Activated naive CD8-positive, alpha-beta T cell treated with anti-CD3 and anti-CD28 coated beads, Interleukin-2, amount 10 ng/mL, durations not matched to agents 7 days and 5 days (primary cell): ENCODE results near the gene PNMA6F. TPM values are rescaled to one million over a fixed set of nuclear protein-coding genes. Genes with fewer than 3 reads are reported as not detected.
A peak's percentile ranks its signal among the peaks of the same experiment; 100 is the strongest.

Experiments
- ATAC-seq: fragments of 150-1000 bp; cut with Tn5 transposase; one replicate; pipeline ENCODE4 v1.10.0; 2021; ENCODE audit warnings: low read depth, moderate library complexity
- POLR2A ChIA-PET: fragments of 350-600 bp; sonication (Branson Sonifier 250); formaldehyde crosslinking; loops from one replicate; lab custom pipeline; 2021; ENCODE audit warnings: antibody characterized with exemption; lab: Charles Lee
- DNase-seq: peaks from one replicate; pipeline ENCODE4 v3.0.0; 2021
- H3K27ac Mint-ChIP-seq: one replicate; pipeline ENCODE4 v1.8.0; 2022; ENCODE audit warnings: mild to moderate bottlenecking, mixed read lengths
- H3K27me3 Mint-ChIP-seq: one replicate; pipeline ENCODE4 v1.8.0; 2022; ENCODE audit warnings: mild to moderate bottlenecking, moderate library complexity, mixed read lengths
- H3K36me3 Mint-ChIP-seq: one replicate; pipeline ENCODE4 v1.8.0; 2021; ENCODE audit warnings: mild to moderate bottlenecking, mixed read lengths
- H3K4me1 Mint-ChIP-seq: one replicate; pipeline ENCODE4 v1.8.0; 2021; ENCODE audit warnings: mixed read lengths
- H3K4me3 Mint-ChIP-seq: one replicate; pipeline ENCODE4 v1.8.0; 2022; ENCODE audit warnings: mild to moderate bottlenecking, moderate library complexity, mixed read lengths
- H3K9me3 Mint-ChIP-seq: one replicate; pipeline ENCODE4 v1.8.0; 2021; ENCODE audit warnings: mixed read lengths
- total RNA-seq, 2 experiments: library from RNA; stranded (reverse); gene quantifications; one replicate each; pipeline ENCODE4 v1.2.3, GENCODE V29; 2021

Gene PNMA6F
- total RNA-seq, 2 experiments from 2014 or later, result not detected

DNA sequence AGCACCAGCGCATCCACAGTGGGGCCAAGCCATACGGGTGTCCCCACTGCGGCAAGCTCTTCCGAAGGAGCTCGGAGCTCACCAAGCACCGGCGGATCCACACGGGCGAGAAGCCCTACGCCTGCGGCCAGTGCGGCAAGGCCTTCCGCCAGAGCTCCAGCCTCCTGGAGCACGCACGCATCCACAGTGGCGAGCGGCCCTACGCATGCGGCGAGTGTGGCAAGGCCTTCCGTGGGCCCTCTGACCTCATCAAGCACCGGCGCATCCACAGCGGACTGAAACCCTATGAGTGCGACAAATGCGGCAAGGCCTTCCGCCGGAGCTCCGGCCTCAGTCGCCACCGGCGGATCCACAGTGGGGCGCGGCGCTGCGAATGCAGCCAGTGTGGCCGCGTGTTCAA lies 26.0 kb upstream of the PNMA6F start:
- H3K9me3 Mint-ChIP-seq, result no peaks in the 10 kb centered on the region
- peaks cover 41% of the 10 kb centered on the region for H3K36me3 Mint-ChIP-seq
- ATAC-seq (no peak), DNase-seq (no peak)
- no peak overlapping the region for H3K27ac Mint-ChIP-seq
- H3K27me3 Mint-ChIP-seq, result no peaks in the 10 kb centered on the region
- H3K4me3 Mint-ChIP-seq, result no peak overlapping the region
- POLR2A ChIA-PET, result no interaction called here
- H3K4me1 Mint-ChIP-seq, result peaks cover 21% of the 10 kb centered on the region

DNA sequence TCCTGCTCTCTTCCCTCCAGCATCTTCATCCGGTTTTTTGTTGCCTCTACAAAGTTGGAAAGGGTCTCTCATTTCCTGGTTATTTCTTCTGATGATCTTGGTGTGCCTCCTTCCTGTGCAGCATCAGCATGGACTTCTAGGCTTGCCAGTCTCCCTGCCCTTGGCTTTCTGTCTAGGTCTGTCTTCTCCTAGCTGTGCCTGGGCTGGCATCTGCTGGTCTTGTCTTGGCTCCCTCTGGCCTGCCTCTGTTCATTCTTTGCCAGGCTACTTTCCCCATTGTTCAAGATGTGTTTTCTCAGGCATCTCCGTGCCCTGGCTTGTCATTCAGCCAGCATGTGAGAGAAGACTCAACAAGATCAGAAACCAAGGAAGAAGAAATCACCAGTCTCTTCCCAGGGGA lies 22.1 kb upstream of the PNMA6F start:
- DNase-seq, result no peak
- POLR2A ChIA-PET, result interaction anchor here (3.1 kb wide), 1 partner anchor 9 kb away, joined by 22 read pairs; the partner anchor contains the start of gene ZNF275
- Mint-ChIP-seq H3K4me3 (peak overlapping the region; percentile 71), H3K36me3 (peaks cover 53% of the 10 kb centered on the region), H3K27me3 (no peaks in the 10 kb centered on the region), H3K9me3 (no peaks in the 10 kb centered on the region), H3K27ac (peak overlapping the region; percentile 94), H3K4me1 (peaks cover 47% of the 10 kb centered on the region)
- ATAC-seq, result peak; percentile 29

DNA sequence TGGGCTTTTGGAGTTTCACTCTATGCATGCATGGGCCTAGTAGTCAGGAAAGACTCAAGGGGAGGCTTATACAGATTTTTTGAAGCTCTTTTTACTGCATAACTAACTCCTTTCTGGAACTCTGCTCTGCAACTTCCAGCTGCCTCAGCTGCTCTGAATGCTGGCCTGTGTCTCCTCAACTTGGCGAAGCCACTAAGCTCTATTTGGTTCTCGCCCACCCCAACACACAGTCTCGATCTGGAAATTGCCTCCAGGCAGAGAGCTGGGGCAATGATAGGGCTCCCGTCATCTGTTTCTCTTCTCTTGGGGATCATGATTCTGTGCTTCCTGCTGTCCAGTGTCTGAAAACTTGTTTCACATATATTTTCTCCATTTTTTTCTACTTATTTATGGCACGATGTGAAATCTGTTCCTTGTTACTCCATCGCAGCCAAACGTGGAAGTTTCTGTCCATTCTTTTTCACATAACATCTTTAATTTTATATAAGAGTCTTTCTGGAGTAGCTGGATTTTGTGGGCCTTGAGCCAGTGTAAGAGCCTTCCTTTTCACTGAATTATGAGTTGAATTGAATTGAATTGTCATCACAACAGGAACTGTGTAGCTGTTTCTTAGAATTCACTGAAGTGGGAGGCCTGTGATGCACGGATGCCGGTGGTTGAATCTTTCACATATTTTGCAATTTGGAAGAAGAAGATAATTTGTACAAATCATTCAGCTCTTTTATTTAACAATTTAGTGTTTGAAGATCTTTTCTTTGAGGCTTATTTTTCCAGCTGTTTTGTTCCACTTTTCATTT lies 21.4 kb upstream of the PNMA6F start:
- H3K27ac Mint-ChIP-seq, result peak overlapping the region; percentile 94
- POLR2A ChIA-PET, result interaction anchor here (3.1 kb wide), 1 partner anchor 9 kb away, joined by 22 read pairs; the partner anchor contains the start of gene ZNF275
- H3K4me1 Mint-ChIP-seq, result peaks cover 54% of the 10 kb centered on the region
- DNase-seq (no peak), ATAC-seq (peak; percentile 82)
- H3K27me3 Mint-ChIP-seq, result no peaks in the 10 kb centered on the region
- peak overlapping the region; percentile 71 for H3K4me3 Mint-ChIP-seq
- H3K9me3 Mint-ChIP-seq, result no peaks in the 10 kb centered on the region
- peaks cover 58% of the 10 kb centered on the region for H3K36me3 Mint-ChIP-seq

DNA sequence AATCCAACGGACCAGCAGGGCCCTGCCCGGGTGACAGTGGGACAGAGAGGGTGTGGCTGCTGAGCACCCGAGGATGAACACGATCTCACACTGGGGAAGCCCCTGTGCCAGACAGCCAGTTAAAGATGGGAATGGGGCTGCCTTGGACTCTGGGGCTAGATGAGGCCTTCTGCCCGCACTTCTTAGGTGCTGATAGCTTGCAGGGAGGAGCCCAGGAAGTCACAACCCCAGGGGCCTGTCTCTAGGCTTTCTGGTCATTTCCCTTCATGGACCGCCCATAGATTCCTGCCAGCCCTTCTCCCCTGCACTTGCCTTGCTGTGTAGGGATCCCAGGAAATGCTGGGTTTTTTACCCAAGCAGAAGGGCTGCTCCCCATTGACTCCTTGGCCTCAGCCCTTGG lies 18.5 kb upstream of the PNMA6F start:
- H3K4me1 Mint-ChIP-seq, result peaks cover 71% of the 10 kb centered on the region
- H3K9me3 Mint-ChIP-seq, result no peaks in the 10 kb centered on the region
- H3K27me3 Mint-ChIP-seq, result no peaks in the 10 kb centered on the region
- POLR2A ChIA-PET, result no interaction called here
- no peak overlapping the region for H3K4me3 Mint-ChIP-seq
- ATAC-seq (no peak), DNase-seq (no peak)
- H3K27ac Mint-ChIP-seq, result peak overlapping the region; percentile 47
- peaks cover 55% of the 10 kb centered on the region for H3K36me3 Mint-ChIP-seq

DNA sequence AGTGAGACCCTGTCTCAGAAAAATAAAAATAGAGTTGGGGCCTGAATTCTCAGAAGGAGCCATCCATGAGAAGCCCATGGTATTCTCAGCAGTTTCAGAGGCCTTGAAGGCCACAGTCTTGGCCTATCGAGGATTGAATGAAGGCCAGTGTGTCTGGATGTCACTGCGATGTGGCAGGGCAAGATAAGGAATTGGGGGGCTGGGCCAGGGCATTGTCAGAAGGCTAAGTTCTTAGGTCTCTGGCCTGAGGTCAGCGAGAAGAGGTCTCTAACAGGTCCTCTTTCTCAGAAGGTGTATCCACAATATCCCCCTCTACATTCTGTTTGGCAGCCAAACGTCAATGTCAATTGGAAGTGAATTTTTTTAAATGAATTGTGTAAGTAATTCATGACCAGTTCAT lies 18.1 kb upstream of the PNMA6F start:
- H3K9me3 Mint-ChIP-seq, result no peaks in the 10 kb centered on the region
- H3K36me3 Mint-ChIP-seq, result peaks cover 52% of the 10 kb centered on the region

DNA sequence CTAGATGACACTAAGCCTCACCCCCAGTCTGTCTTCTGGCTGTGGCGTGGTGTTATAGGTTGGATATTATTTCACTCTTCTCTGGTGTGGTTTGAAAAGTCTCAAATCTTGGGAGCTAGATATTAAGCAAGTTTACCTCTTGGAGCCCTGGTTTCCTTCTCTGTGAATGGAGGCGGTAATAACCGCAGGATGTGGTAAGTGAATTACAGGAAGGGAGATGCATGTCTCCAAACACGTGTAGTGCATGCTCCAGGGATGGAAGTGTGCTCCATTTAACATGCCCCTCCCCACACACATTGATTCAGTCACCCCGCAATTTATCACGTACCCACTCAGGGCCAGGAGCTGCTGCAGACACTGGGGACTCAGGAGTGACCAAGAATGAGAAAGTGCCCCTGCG lies 17.3 kb upstream of the PNMA6F start:
- Mint-ChIP-seq H3K27ac (peak overlapping the region; percentile 66), H3K4me3 (peak overlapping the region; percentile 65), H3K4me1 (peaks cover 68% of the 10 kb centered on the region), H3K9me3 (no peaks in the 10 kb centered on the region), H3K27me3 (no peaks in the 10 kb centered on the region), H3K36me3 (peaks cover 52% of the 10 kb centered on the region)
- no peak for DNase-seq
- POLR2A ChIA-PET, result interaction anchor here (0.6 kb wide), 1 partner anchor 126 kb away, joined by 4 read pairs; no protein-coding TSS in a partner anchor
- ATAC-seq, result no peak

More for the DNA sequence above, 18.1 kb upstream of the PNMA6F start:
- DNase-seq, result no peak
- Mint-ChIP-seq H3K27ac (peak overlapping the region; percentile 69), H3K4me3 (no peak overlapping the region), H3K27me3 (no peaks in the 10 kb centered on the region), H3K4me1 (peaks cover 71% of the 10 kb centered on the region)
- ATAC-seq, result no peak
- POLR2A ChIA-PET, result no interaction called here

DNA sequence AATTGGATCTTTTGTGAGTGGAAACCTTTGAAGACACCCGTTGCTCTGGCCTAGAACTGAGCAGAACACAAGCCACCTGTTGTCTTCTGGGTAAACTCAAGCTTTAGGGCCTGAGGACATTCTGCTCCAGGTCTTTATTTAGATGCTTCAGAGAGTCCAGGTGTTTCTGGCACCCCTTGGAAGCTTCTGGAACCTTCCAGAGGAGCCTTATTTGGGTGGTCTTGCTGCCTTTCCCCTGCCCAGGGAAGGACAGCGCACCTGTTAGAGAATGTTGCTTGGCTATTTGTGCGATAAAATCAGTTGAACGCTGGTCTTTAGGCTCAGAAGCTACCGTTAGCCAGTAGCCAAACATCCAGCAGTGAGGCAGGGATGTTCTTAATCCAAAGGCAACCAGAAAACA lies 15.4 kb upstream of the PNMA6F start:
- Mint-ChIP-seq H3K36me3 (peaks cover 45% of the 10 kb centered on the region), H3K27ac (peak overlapping the region; percentile 60), H3K4me3 (peak overlapping the region; percentile 84), H3K4me1 (peaks cover 58% of the 10 kb centered on the region), H3K9me3 (no peaks in the 10 kb centered on the region), H3K27me3 (peaks cover 2% of the 10 kb centered on the region)
- POLR2A ChIA-PET, result interaction anchor here (0.6 kb wide), 1 partner anchor 9 kb away, joined by 3 read pairs; no protein-coding TSS in a partner anchor
- DNase-seq, result no peak
- no peak for ATAC-seq

DNA sequence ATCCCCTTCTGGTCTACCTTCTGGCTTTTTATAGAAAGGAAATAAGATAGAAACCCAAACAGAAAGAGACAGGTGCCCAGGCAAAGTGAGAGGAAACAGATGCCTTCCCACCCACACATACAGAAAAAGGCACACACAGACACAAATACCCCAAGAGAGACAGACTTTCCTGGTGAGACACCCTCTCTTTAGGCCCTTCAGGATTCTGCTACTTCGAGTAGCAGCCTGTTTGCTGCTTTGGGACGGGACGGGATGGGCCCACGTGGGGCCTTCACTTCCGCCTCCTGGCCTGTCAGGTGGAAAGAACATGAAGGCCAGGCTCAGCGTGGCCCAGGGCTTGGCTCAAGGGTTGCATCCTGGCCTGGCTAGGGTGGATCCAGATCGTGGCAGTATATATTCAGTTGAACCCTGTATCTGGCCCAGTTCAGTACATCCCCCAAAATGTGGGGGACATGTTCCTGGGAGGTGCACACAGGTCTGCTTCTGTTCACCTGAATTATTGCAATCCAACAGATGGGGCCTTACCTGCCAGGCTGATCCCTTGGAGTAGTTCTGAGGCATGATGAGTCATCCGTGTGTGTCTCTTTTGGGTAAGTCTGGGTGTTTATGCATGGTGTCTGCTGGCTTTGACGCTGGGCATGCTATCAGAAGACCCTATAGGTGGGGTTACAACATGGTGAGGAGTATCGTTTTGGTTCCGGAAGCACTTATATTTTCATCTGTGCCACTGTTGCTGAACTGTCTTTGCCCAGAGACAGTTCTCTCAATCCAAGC lies 14.7 kb upstream of the PNMA6F start:
- H3K27ac Mint-ChIP-seq, result peak overlapping the region; percentile 71
- POLR2A ChIA-PET, result interaction anchor here (0.6 kb wide), 1 partner anchor 9 kb away, joined by 3 read pairs; no protein-coding TSS in a partner anchor
- H3K36me3 Mint-ChIP-seq, result peaks cover 38% of the 10 kb centered on the region
- peaks cover 2% of the 10 kb centered on the region for H3K27me3 Mint-ChIP-seq
- ATAC-seq, result no peak
- peak overlapping the region; percentile 84 for H3K4me3 Mint-ChIP-seq
- DNase-seq, result no peak
- peaks cover 52% of the 10 kb centered on the region for H3K4me1 Mint-ChIP-seq
- no peaks in the 10 kb centered on the region for H3K9me3 Mint-ChIP-seq

DNA sequence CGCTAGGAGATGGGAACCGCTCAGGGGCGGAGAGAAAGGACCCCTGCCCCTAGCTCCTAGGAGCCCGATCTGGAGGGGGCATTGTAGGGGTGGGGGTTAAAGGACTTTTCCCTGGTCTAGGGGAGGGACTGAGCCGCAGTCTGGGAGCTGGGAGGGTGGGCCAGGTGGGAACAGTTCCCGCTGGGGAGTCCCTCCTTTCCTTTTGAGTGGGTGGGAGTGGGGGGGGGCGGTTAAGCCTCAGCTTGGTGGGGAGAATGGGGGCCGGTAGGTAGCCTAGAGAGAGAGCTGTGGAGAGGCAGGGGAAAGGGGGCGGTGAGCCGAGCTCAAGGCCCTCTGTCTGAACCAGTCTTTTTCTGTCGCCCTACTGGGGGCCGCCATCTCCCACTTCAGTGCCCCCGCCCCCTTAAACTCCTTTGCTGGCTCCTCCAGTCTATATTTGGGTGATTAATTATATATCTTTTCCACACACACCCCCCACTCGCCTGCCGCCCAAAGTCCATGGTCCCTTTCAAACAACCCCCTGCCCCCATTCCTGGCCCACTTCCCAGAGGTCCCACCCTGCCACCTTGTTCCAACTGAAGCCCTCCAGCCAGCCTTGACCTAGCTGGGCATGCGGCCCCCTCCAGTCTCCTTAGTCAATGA lies 13.2 kb upstream of the PNMA6F start:
- Mint-ChIP-seq H3K27me3 (peaks cover 5% of the 10 kb centered on the region), H3K4me1 (peaks cover 39% of the 10 kb centered on the region), H3K36me3 (peaks cover 26% of the 10 kb centered on the region), H3K27ac (peak overlapping the region; percentile 84), H3K4me3 (peak overlapping the region; percentile 84), H3K9me3 (no peaks in the 10 kb centered on the region)
- POLR2A ChIA-PET, result interaction anchor here (1.7 kb wide), 1 partner anchor 9 kb away, joined by 22 read pairs; no protein-coding TSS in a partner anchor
- DNase-seq, result no peak
- no peak for ATAC-seq

DNA sequence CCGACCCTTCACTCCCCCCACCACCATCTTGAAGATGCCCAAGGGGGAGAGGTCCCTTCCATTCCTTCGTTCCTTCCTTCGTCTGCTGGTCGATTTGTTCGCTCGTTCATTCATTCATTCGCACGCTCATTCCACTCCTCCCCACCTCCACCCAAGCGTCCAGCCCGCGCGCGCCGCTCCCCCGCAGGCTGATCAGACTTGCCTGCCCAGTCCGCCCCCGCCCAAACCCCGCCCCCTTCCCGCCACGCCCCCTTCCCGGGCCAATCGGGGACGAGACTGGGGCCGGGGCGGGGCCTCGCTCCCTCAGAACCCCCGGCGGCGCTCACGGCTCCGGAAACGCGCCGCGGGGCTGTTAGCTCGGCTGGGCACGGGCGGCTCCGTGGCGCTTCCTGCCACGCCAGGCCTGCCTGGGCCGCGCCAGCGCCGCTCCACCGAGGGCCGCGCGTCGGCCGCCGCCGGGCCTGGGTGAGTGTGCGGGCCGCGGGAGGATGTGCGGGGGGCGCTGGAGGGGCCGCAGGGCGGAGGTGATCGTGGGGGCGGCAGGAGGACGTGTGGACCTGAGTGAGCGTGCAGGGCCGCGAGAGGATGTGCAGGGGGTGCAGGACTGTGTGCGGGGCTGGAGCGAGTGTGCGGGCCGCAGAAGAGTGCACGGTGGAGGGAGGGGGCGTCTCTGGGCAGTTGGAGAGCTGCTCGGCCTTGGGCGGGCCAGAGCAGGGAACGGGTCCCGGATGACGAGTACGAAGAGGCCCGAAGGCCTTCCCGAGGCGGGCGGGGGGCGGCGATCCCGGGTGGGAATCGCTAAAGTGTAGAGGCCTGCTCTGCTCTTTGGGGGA lies 12.5 kb upstream of the PNMA6F start, which contains the start of gene ZNF275:
TSS of gene ZNF275 (plus strand) at position 333 of the 833 bp plus-strand sequence. CDS start 2,527 bp downstream, outside the sequence.
- H3K36me3 Mint-ChIP-seq, result peaks cover 22% of the 10 kb centered on the region
- ATAC-seq, result peak; percentile 93

DNA sequence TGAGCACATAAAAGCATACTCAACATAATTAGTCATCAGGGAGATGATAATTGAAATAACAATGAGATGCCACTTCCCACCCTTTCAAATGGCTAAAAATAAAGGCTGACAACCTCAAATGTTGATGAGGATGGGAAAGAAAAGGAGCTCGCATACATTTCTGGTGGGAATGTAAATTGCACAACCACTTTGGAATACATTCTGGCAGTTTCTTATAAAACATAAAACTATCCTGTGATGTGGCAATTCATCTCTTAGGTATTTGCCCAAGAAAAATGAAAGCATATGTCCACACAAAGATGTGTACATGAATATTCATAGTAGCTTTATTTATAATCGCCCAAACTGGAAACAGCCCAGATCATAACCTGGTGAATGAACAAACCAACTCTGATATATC lies 11.7 kb upstream of the PNMA6F start:
- ATAC-seq (no peak), DNase-seq (no peak)
- Mint-ChIP-seq H3K9me3 (no peaks in the 10 kb centered on the region), H3K27me3 (peaks cover 5% of the 10 kb centered on the region), H3K4me1 (peaks cover 28% of the 10 kb centered on the region), H3K27ac (no peak overlapping the region), H3K4me3 (peak overlapping the region; percentile 91), H3K36me3 (peaks cover 15% of the 10 kb centered on the region)
- POLR2A ChIA-PET, result no interaction called here

More for the DNA sequence above, 12.5 kb upstream of the PNMA6F start, which contains the start of gene ZNF275:
- DNase-seq, result peak; percentile 88
- Mint-ChIP-seq H3K4me1 (peaks cover 35% of the 10 kb centered on the region), H3K9me3 (no peaks in the 10 kb centered on the region), H3K27me3 (peaks cover 5% of the 10 kb centered on the region), H3K27ac (peak within 1 kb of the TSS; percentile 84), H3K4me3 (peak within 1 kb of the TSS; percentile 91)
- POLR2A ChIA-PET, result interaction anchor here (0.6 to 1.7 kb wide), 2 partner anchors 10 to 12 kb away, joined by 3 to 22 read pairs; no protein-coding TSS in a partner anchor

DNA sequence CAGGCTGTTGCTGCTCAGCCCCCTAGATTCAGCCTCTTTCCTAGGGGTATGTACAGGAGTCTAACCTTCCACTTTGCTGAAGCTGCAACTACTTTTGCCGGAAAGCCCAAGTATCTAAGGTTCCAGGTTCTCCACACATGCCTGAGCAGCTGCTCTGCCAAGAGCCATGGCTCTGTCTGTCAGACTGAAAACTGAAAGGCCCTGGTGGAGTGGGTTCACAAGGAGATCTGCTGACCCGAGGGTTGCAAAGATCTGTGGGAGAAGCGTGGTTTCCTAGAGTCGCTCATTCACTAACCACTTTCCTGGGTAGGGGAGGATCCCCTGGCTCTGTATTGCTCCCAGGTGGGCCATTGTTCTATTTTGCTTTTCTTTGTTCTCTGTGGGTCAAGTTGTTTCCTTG lies 6.0 kb upstream of the PNMA6F start:
- H3K36me3 Mint-ChIP-seq, result no peaks in the 10 kb centered on the region
- POLR2A ChIA-PET, result no interaction called here
- H3K9me3 Mint-ChIP-seq, result peaks cover 1% of the 10 kb centered on the region
- peaks cover 18% of the 10 kb centered on the region for H3K27me3 Mint-ChIP-seq
- no peak for ATAC-seq
- H3K4me1 Mint-ChIP-seq, result peaks cover 3% of the 10 kb centered on the region
- H3K27ac Mint-ChIP-seq, result no peak overlapping the region
- no peak for DNase-seq
- no peak overlapping the region for H3K4me3 Mint-ChIP-seq
